Measurements from ENCODE around the gene FZD1. TPM values are rescaled to one million over a fixed set of nuclear protein-coding genes. Genes with fewer than 3 reads are reported as not detected.

The FZD1 gene
- polyA plus RNA-seq, 1 donor from 2014 or later, result 2.9 TPM

GRCh38 chr7:91249506-91250233, 14.6 kb upstream of the FZD1 start:
- Histone ChIP-seq H3K27ac (ENCODE audit: low read length) (no peak overlapping the region), H3K9me2 (ENCODE audit: insufficient read depth, low read length) (no peaks in the 10 kb centered on the region), H4K20me1 (ENCODE audit: insufficient read depth) (no peaks in the 10 kb centered on the region), H3F3A (ENCODE audit: insufficient read depth, low read length, poor library complexity, severe bottlenecking) (no peaks in the 10 kb centered on the region), H3K36me3 (ENCODE audit: insufficient read depth, low read length) (no peaks in the 10 kb centered on the region), H3K9me3 (ENCODE audit: low read length) (no peaks in the 10 kb centered on the region), H2AFZ (ENCODE audit: low read depth, low read length) (no peak overlapping the region), H3K27me3 (ENCODE audit: insufficient read depth, low read depth, low read length) (no peaks in the 10 kb centered on the region), H3K9ac (ENCODE audit: low read length) (no peak overlapping the region), H3K4me2 (ENCODE audit: low read length) (no peak overlapping the region), H3K79me2 (replicated peaks; ENCODE audit: insufficient read depth, low read length) (no peaks in the 10 kb centered on the region), H3K4me3 (ENCODE audit: low read length) (no peak overlapping the region)
- no peak for TF ChIP-seq TAF1 (IDR thresholded peaks at IDR 0.05; ENCODE audit: low read depth)
- TF ChIP-seq SMC3 (conservative IDR thresholded peaks at IDR 0.05; ENCODE audit: poor library complexity), result no peak
- TF ChIP-seq RAD21 (conservative IDR thresholded peaks at IDR 0.05), result no peak
- no peak for TF ChIP-seq MXI1 (conservative IDR thresholded peaks at IDR 0.05; ENCODE audit: poor library complexity, severe bottlenecking)
- no peak for TF ChIP-seq EZH2 (IDR thresholded peaks at IDR 0.05; ENCODE audit: borderline replicate concordance, insufficient read depth, low read length, poor library complexity, severe bottlenecking)
- no peak for TF ChIP-seq REST (IDR thresholded peaks at IDR 0.05; ENCODE audit: borderline replicate concordance)
- TF ChIP-seq POLR2AphosphoS5 (IDR thresholded peaks at IDR 0.05), result no peak
- TF ChIP-seq EP300 (conservative IDR thresholded peaks at IDR 0.05; ENCODE audit: poor library complexity, severe bottlenecking), result no peak
- no peak for TF ChIP-seq CTCF (IDR thresholded peaks at IDR 0.05; ENCODE audit: poor library complexity, severe bottlenecking)

GRCh38 chr7:91250706-91251105, 13.5 kb upstream of the FZD1 start:
- no peak for TF ChIP-seq SMC3 (conservative IDR thresholded peaks at IDR 0.05; ENCODE audit: poor library complexity)
- no peak for TF ChIP-seq REST (IDR thresholded peaks at IDR 0.05; ENCODE audit: borderline replicate concordance)
- TF ChIP-seq RAD21 (conservative IDR thresholded peaks at IDR 0.05), result no peak
- TF ChIP-seq TAF1 (IDR thresholded peaks at IDR 0.05; ENCODE audit: low read depth), result no peak
- no peak for TF ChIP-seq CTCF (IDR thresholded peaks at IDR 0.05; ENCODE audit: poor library complexity, severe bottlenecking)
- TF ChIP-seq MXI1 (conservative IDR thresholded peaks at IDR 0.05; ENCODE audit: poor library complexity, severe bottlenecking), result no peak
- TF ChIP-seq EP300 (conservative IDR thresholded peaks at IDR 0.05; ENCODE audit: poor library complexity, severe bottlenecking), result no peak
- TF ChIP-seq POLR2AphosphoS5 (IDR thresholded peaks at IDR 0.05), result no peak
- no peaks in the 10 kb centered on the region for H3K36me3 ChIP-seq (ENCODE audit: insufficient read depth, low read length)
- H3K4me3 ChIP-seq (ENCODE audit: low read length), result no peak overlapping the region
- no peaks in the 10 kb centered on the region for H3K79me2 ChIP-seq (replicated peaks; ENCODE audit: insufficient read depth, low read length)
- H3K9me3 ChIP-seq (ENCODE audit: low read length), result no peaks in the 10 kb centered on the region
- no peaks in the 10 kb centered on the region for H4K20me1 ChIP-seq (ENCODE audit: insufficient read depth)
- no peak overlapping the region for H2AFZ ChIP-seq (ENCODE audit: low read depth, low read length)
- H3K4me2 ChIP-seq (ENCODE audit: low read length), result no peak overlapping the region
- no peaks in the 10 kb centered on the region for H3F3A ChIP-seq (ENCODE audit: insufficient read depth, low read length, poor library complexity, severe bottlenecking)
- no peak overlapping the region for H3K27ac ChIP-seq (ENCODE audit: low read length)
- no peaks in the 10 kb centered on the region for H3K9me2 ChIP-seq (ENCODE audit: insufficient read depth, low read length)
- H3K9ac ChIP-seq (ENCODE audit: low read length), result no peak overlapping the region
- no peaks in the 10 kb centered on the region for H3K27me3 ChIP-seq (ENCODE audit: insufficient read depth, low read depth, low read length)

Data from neural cell (in vitro differentiated cells).